Neural cell (in vitro differentiated cells): ENCODE measurements around the gene CLSTN1. TPM values are rescaled to one million over a fixed set of nuclear protein-coding genes. Genes with fewer than 3 reads are reported as not detected.

Experiments used
- H2AFZ ChIP-seq: fragments of 200-600, 300-800 bp; sonication (generic), shearing (Covaris generic); 2 replicates; pipeline ENCODE4 v1.6.0; 2014; ENCODE audit warnings: low read depth, mild to moderate bottlenecking, antibody characterized with exemption, low read length, moderate library complexity
- H3F3A ChIP-seq: fragments of 200-600 bp; shearing (Covaris generic); 2 replicates; pipeline ENCODE4 v1.6.1; 2016; ENCODE audit warnings: mild to moderate bottlenecking, moderate library complexity, mixed read lengths, antibody characterized with exemption, low read length; ENCODE audit not compliant: insufficient read depth, poor library complexity, severe bottlenecking
- H3K27ac ChIP-seq: fragments of 200-600, 300-800 bp; sonication (generic), shearing (Covaris generic); 2 replicates; pipeline ENCODE4 v1.5.1; 2014; ENCODE audit warnings: mild to moderate bottlenecking, low read length, moderate library complexity
- H3K27me3 ChIP-seq: fragments of 300-800, 200-600 bp; sonication (generic), shearing (Covaris generic); 2 replicates; pipeline ENCODE4 v1.6.0; 2014; ENCODE audit warnings: mild to moderate bottlenecking, low read depth, low read length, moderate library complexity; ENCODE audit not compliant: insufficient read depth
- H3K36me3 ChIP-seq: fragments of 300-800, 200-600 bp; sonication (generic), shearing (Covaris generic); 2 replicates; pipeline ENCODE4 v1.5.1; 2014; ENCODE audit warnings: mild to moderate bottlenecking, antibody characterized with exemption, low read length, moderate library complexity; ENCODE audit not compliant: insufficient read depth
- H3K4me2 ChIP-seq: fragments of 300-800, 200-600 bp; sonication (generic), shearing (Covaris generic); 2 replicates; pipeline ENCODE4 v1.6.0; 2014; ENCODE audit warnings: mild to moderate bottlenecking, low read length
- H3K4me3 ChIP-seq: fragments of 300-800, 200-600 bp; sonication (generic), shearing (Covaris generic); 2 replicates; pipeline ENCODE4 v1.5.1; 2014; ENCODE audit warnings: mild to moderate bottlenecking, low read length, moderate library complexity
- H3K79me2 ChIP-seq: fragments of 200-600 bp; shearing (Covaris generic); replicated peaks from 2 replicates; pipeline ENCODE4 v1.6.0; 2014; ENCODE audit warnings: mild to moderate bottlenecking, low read length, moderate library complexity; ENCODE audit not compliant: insufficient read depth
- H3K9ac ChIP-seq: fragments of 300-800, 200-600 bp; sonication (generic), shearing (Covaris generic); 2 replicates; pipeline ENCODE4 v1.6.1; 2016; ENCODE audit warnings: mild to moderate bottlenecking, low read length, mixed read lengths
- H3K9me2 ChIP-seq: fragments of 200-600 bp; shearing (Covaris generic); 2 replicates; pipeline ENCODE4 v1.6.1; 2016; ENCODE audit warnings: mild to moderate bottlenecking, low read length, mixed read lengths; ENCODE audit not compliant: insufficient read depth
- H3K9me3 ChIP-seq: fragments of 200-600, 300-800 bp; sonication (generic), shearing (Covaris generic); 2 replicates; pipeline ENCODE4 v1.6.1; 2016; ENCODE audit warnings: mild to moderate bottlenecking, mixed run types, low read length, moderate library complexity, mixed read lengths
- H4K20me1 ChIP-seq: fragments of 200-600 bp; shearing (Covaris generic); 2 replicates; pipeline ENCODE4 v1.6.1; 2016; ENCODE audit warnings: mild to moderate bottlenecking, mixed run types; ENCODE audit not compliant: insufficient read depth
- EP300 ChIP-seq: fragments of 450-650 bp; conservative IDR thresholded peaks from 2 replicates; pipeline ENCODE4 v1.6.1; 2014; ENCODE audit warnings: antibody characterized with exemption, mild to moderate bottlenecking, moderate library complexity; ENCODE audit not compliant: poor library complexity, severe bottlenecking
- EZH2 ChIP-seq: fragments of 200-600, 300-800 bp; shearing (Covaris generic), sonication (generic); IDR thresholded peaks from 2 replicates; pipeline ENCODE4 v1.6.1; 2014; ENCODE audit warnings: antibody characterized with exemption, low read length, borderline replicate concordance, mild to moderate bottlenecking; ENCODE audit not compliant: insufficient read depth, poor library complexity, severe bottlenecking
- MXI1 ChIP-seq: fragments of 450-650 bp; conservative IDR thresholded peaks from 2 replicates; pipeline ENCODE4 v1.6.1; 2014; ENCODE audit warnings: antibody characterized with exemption, mild to moderate bottlenecking; ENCODE audit not compliant: poor library complexity, severe bottlenecking
- POLR2AphosphoS5 ChIP-seq: IDR thresholded peaks from 2 replicates; pipeline ENCODE4 v1.6.1; 2012
- RAD21 ChIP-seq: fragments of 450-650 bp; conservative IDR thresholded peaks from 2 replicates; pipeline ENCODE4 v1.6.1; 2014; ENCODE audit warnings: antibody characterized with exemption, mild to moderate bottlenecking, moderate library complexity
- REST ChIP-seq: IDR thresholded peaks from 2 replicates; pipeline ENCODE4 v1.6.1; 2012; ENCODE audit warnings: borderline replicate concordance
- SMC3 ChIP-seq: fragments of 450-650 bp; conservative IDR thresholded peaks from 2 replicates; pipeline ENCODE4 v1.6.1; 2014; ENCODE audit warnings: antibody characterized with exemption, mild to moderate bottlenecking, moderate library complexity; ENCODE audit not compliant: poor library complexity
- TAF1 ChIP-seq: IDR thresholded peaks from 2 replicates; pipeline ENCODE4 v1.6.1; 2012; ENCODE audit warnings: low read depth
- polyA plus RNA-seq: library from polyadenylated mRNA; depleted of rRNA; stranded (reverse); fragments of >200 nt; gene quantifications from 2 replicates; pipeline ENCODE4 v1.2.3, GENCODE V29; 2014
- TF ChIP-seq, protein P1 (sequence below): fragments of 450-650 bp; IDR thresholded peaks from 2 replicates; pipeline ENCODE4 v1.5.1; 2014; ENCODE audit warnings: antibody characterized with exemption, mild to moderate bottlenecking, moderate library complexity; ENCODE audit not compliant: poor library complexity, severe bottlenecking

The CLSTN1 gene
- polyA plus RNA-seq, 1 donor from 2014 or later, result 77.2 TPM

GRCh38 chr1:9817734-9818133 is 6.0 kb downstream of the CLSTN1 start:
- no peak overlapping the region for H3K4me3 ChIP-seq
- H3K36me3 ChIP-seq, result no peaks in the 10 kb centered on the region
- no peaks in the 10 kb centered on the region for H3K9me2 ChIP-seq
- H3K27me3 ChIP-seq, result no peaks in the 10 kb centered on the region
- H3F3A ChIP-seq, result no peaks in the 10 kb centered on the region
- H3K9me3 ChIP-seq, result no peaks in the 10 kb centered on the region
- H3K4me2 ChIP-seq, result no peak overlapping the region
- H3K27ac ChIP-seq, result no peak overlapping the region
- no peaks in the 10 kb centered on the region for H4K20me1 ChIP-seq
- no peak overlapping the region for H2AFZ ChIP-seq
- H3K9ac ChIP-seq, result no peak overlapping the region
- no peak for TF ChIP-seq SMC3
- no peak for TF ChIP-seq REST
- TF ChIP-seq EZH2, result no peak
- TF ChIP-seq TAF1, result no peak
- TF ChIP-seq, protein P1, sequence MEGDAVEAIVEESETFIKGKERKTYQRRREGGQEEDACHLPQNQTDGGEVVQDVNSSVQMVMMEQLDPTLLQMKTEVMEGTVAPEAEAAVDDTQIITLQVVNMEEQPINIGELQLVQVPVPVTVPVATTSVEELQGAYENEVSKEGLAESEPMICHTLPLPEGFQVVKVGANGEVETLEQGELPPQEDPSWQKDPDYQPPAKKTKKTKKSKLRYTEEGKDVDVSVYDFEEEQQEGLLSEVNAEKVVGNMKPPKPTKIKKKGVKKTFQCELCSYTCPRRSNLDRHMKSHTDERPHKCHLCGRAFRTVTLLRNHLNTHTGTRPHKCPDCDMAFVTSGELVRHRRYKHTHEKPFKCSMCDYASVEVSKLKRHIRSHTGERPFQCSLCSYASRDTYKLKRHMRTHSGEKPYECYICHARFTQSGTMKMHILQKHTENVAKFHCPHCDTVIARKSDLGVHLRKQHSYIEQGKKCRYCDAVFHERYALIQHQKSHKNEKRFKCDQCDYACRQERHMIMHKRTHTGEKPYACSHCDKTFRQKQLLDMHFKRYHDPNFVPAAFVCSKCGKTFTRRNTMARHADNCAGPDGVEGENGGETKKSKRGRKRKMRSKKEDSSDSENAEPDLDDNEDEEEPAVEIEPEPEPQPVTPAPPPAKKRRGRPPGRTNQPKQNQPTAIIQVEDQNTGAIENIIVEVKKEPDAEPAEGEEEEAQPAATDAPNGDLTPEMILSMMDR, result no peak
- no peak for TF ChIP-seq EP300
- TF ChIP-seq RAD21, result no peak
- TF ChIP-seq MXI1, result no peak
- no peak for TF ChIP-seq POLR2AphosphoS5
- peaks cover 78% of the 10 kb centered on the region for H3K79me2 ChIP-seq

DNA sequence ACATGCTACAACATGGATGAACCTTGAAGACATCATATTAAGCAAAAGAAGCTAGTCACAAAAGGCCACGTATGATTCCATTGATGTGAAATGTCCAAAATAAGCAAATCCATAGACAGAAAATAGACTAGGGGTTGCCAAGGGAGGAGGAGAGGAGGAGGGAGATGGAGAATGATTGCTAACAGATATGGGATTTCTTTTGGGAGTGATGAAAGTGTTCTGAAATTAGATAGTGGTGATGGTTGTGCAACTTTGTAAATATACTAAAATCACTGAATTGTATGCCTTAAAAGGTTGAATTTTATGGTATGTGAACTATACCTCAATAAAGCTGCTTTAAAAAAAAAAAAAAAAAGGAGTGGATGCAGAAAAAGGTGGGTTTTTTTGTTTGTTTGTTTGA is 7.6 kb downstream of the CLSTN1 start:
- no peak overlapping the region for H3K9ac ChIP-seq
- no peak overlapping the region for H3K4me3 ChIP-seq
- H2AFZ ChIP-seq, result no peak overlapping the region
- no peaks in the 10 kb centered on the region for H3K27me3 ChIP-seq
- peaks cover 73% of the 10 kb centered on the region for H3K79me2 ChIP-seq
- H3F3A ChIP-seq, result no peaks in the 10 kb centered on the region
- no peak overlapping the region for H3K27ac ChIP-seq
- H4K20me1 ChIP-seq, result no peaks in the 10 kb centered on the region
- H3K36me3 ChIP-seq, result no peaks in the 10 kb centered on the region
- H3K4me2 ChIP-seq, result no peak overlapping the region
- no peaks in the 10 kb centered on the region for H3K9me2 ChIP-seq
- TF ChIP-seq REST (no peak), EZH2 (no peak), SMC3 (no peak), EP300 (no peak), RAD21 (no peak), TAF1 (no peak), POLR2AphosphoS5 (no peak), MXI1 (no peak)
- TF ChIP-seq, protein P1, result no peak
- H3K9me3 ChIP-seq, result no peaks in the 10 kb centered on the region
